Epithelial cell of esophagus (primary cell): ENCODE data around the gene HOXD1.

Experiments
- DNase-seq: peaks from one replicate; pipeline ENCODE4 v3.0.0; 2010; ENCODE audit warnings: low read depth
- H3K4me3 ChIP-seq: 2 replicates; pipeline ENCODE4 v1.5.1; 2011; ENCODE audit warnings: mild to moderate bottlenecking, low read length, control low read depth
- CTCF ChIP-seq: IDR thresholded peaks from 2 replicates; pipeline ENCODE4 v1.5.1; 2011; ENCODE audit warnings: low read depth, mild to moderate bottlenecking, low read length, control low read depth, inconsistent platforms; ENCODE audit not compliant: insufficient read depth; ENCODE audit errors: missing control alignments

HOXD1 gene

GRCh38 chr2:176154576-176155252 is 33.8 kb upstream of the HOXD1 start:
- no peak for DNase-seq
- no peak overlapping the region for H3K4me3 ChIP-seq
- TF ChIP-seq CTCF: no peak

- no peak for TF ChIP-seq CTCF
- DNase-seq: no peak
- H3K4me3 ChIP-seq: no peak overlapping the region
These were observed 33.0 kb upstream of the HOXD1 start for GRCh38 chr2:176155356-176156044.

GRCh38 chr2:176156301-176156806 is 32.1 kb upstream of the HOXD1 start:
- no peak for TF ChIP-seq CTCF
- no peak for DNase-seq
- no peak overlapping the region for H3K4me3 ChIP-seq

- no peak within 1 kb of the TSS for H3K4me3 ChIP-seq
These were observed 31.5 kb upstream of the HOXD1 start, which contains the start of gene HOXD3 for GRCh38 chr2:176156807-176157498. Gene HOXD3 (plus strand): TSS chr2:176157307. CDS start chr2:176169115, 11,808 bp downstream.

GRCh38 chr2:176157499-176158185 is 30.8 kb upstream of the HOXD1 start:
- no peak overlapping the region for H3K4me3 ChIP-seq
- DNase-seq: no peak
- TF ChIP-seq CTCF: no peak

More at GRCh38 chr2:176156807-176157498, 31.5 kb upstream of the HOXD1 start, which contains the start of gene HOXD3:
- DNase-seq: no peak
- no peak for TF ChIP-seq CTCF

- H3K4me3 ChIP-seq: no peak overlapping the region
- DNase-seq: no peak
- TF ChIP-seq CTCF: no peak
These were observed 30.3 kb upstream of the HOXD1 start for GRCh38 chr2:176158186-176158591.
